ENCODE results near the gene L1CAM. TPM values are rescaled to one million over a fixed set of nuclear protein-coding genes. Genes with fewer than 3 reads are reported as not detected.

L1CAM gene
- total RNA-seq, 1 experiment from 2014 or later = 20.7 TPM

DNA sequence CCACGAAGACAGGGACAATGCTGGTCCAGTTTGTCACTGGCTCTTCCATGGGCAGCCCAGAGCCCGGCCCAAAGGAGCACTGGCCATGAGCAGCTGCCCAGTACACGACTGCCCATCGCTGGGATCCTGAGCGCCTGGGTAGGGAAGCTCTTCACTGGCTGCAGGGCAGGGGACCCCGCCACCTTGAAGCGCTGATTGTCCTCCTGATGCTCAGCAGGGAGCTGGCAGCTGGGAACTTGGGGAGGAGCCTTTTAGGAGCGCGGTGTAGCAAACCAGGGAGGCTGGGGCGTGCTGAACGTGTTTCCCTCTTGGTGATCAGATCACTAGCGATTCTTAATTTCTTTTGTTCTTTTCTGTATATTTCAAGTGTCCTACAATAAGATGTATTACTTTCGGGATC, 1.8 kb downstream of the L1CAM start:
- TF ChIP-seq, protein P1, sequence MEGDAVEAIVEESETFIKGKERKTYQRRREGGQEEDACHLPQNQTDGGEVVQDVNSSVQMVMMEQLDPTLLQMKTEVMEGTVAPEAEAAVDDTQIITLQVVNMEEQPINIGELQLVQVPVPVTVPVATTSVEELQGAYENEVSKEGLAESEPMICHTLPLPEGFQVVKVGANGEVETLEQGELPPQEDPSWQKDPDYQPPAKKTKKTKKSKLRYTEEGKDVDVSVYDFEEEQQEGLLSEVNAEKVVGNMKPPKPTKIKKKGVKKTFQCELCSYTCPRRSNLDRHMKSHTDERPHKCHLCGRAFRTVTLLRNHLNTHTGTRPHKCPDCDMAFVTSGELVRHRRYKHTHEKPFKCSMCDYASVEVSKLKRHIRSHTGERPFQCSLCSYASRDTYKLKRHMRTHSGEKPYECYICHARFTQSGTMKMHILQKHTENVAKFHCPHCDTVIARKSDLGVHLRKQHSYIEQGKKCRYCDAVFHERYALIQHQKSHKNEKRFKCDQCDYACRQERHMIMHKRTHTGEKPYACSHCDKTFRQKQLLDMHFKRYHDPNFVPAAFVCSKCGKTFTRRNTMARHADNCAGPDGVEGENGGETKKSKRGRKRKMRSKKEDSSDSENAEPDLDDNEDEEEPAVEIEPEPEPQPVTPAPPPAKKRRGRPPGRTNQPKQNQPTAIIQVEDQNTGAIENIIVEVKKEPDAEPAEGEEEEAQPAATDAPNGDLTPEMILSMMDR (IDR thresholded peaks at IDR 0.05; ENCODE audit: unreplicated experiment) = no peak
- intact Hi-C loops (cut with micrococcal nuclease) = no loop called here
- POLR2A ChIA-PET = interaction anchor here (1.1 kb wide), 1 partner anchor 121 kb away, joined by 4 read pairs; no protein-coding TSS in a partner anchor
- H3K27me3 Mint-ChIP-seq (ENCODE audit: insufficient read depth, unreplicated experiment) = peaks cover 33% of the 10 kb centered on the region
- H3K9me3 Mint-ChIP-seq (ENCODE audit: unreplicated experiment) = no peaks in the 10 kb centered on the region
- no peak for DNase-seq (ENCODE audit: unreplicated experiment)
- no peak overlapping the region for H3K27ac Mint-ChIP-seq (ENCODE audit: low read depth, unreplicated experiment)
- BruUV-seq (replicated peaks) = no TSS peak
- CTCF ChIA-PET = interaction anchor here (0.5 to 1.4 kb wide), 2 partner anchors 69 to 121 kb away, joined by 3 to 9 read pairs; no protein-coding TSS in a partner anchor
- H3K36me3 Mint-ChIP-seq (ENCODE audit: insufficient read depth, unreplicated experiment) = no peaks in the 10 kb centered on the region
- no peaks in the 10 kb centered on the region for H3K4me1 Mint-ChIP-seq (ENCODE audit: insufficient read depth, unreplicated experiment)
- no peak overlapping the region for H3K4me3 Mint-ChIP-seq (ENCODE audit: unreplicated experiment)

- Mint-ChIP-seq H3K36me3 (ENCODE audit: insufficient read depth, unreplicated experiment) (no peaks in the 10 kb centered on the region), H3K27me3 (ENCODE audit: insufficient read depth, unreplicated experiment) (peaks cover 39% of the 10 kb centered on the region), H3K27ac (ENCODE audit: low read depth, unreplicated experiment) (no peak overlapping the region), H3K4me1 (ENCODE audit: insufficient read depth, unreplicated experiment) (no peaks in the 10 kb centered on the region), H3K9me3 (ENCODE audit: unreplicated experiment) (no peaks in the 10 kb centered on the region), H3K4me3 (ENCODE audit: unreplicated experiment) (no peak overlapping the region)
- TF ChIP-seq, protein P1 (IDR thresholded peaks at IDR 0.05; ENCODE audit: unreplicated experiment) = no peak
- ChIA-PET CTCF (interaction anchor here (1.4 kb wide), 1 partner anchor 121 kb away, joined by 9 read pairs; no protein-coding TSS in a partner anchor), POLR2A (no interaction called here)
- DNase-seq (ENCODE audit: unreplicated experiment) = no peak
- BruUV-seq (replicated peaks) = no TSS peak
- intact Hi-C loops (cut with micrococcal nuclease) = no loop called here
Observed at GRCh38 chrX:153883163-153883843, 2.7 kb downstream of the L1CAM start.

- Mint-ChIP-seq H3K27ac (ENCODE audit: low read depth, unreplicated experiment) (no peak overlapping the region), H3K4me3 (ENCODE audit: unreplicated experiment) (no peak overlapping the region), H3K27me3 (ENCODE audit: insufficient read depth, unreplicated experiment) (peaks cover 38% of the 10 kb centered on the region), H3K36me3 (ENCODE audit: insufficient read depth, unreplicated experiment) (no peaks in the 10 kb centered on the region), H3K4me1 (ENCODE audit: insufficient read depth, unreplicated experiment) (no peaks in the 10 kb centered on the region), H3K9me3 (ENCODE audit: unreplicated experiment) (no peaks in the 10 kb centered on the region)
- intact Hi-C loops (cut with micrococcal nuclease) = no loop called here
- BruUV-seq (replicated peaks) = no TSS peak
- TF ChIP-seq, protein P1 (IDR thresholded peaks at IDR 0.05; ENCODE audit: unreplicated experiment) = no peak
- CTCF ChIA-PET = no interaction called here
- POLR2A ChIA-PET = no interaction called here
- no peak for DNase-seq (ENCODE audit: unreplicated experiment)
Observed at GRCh38 chrX:153882557-153882956, 3.4 kb downstream of the L1CAM start.

DNA sequence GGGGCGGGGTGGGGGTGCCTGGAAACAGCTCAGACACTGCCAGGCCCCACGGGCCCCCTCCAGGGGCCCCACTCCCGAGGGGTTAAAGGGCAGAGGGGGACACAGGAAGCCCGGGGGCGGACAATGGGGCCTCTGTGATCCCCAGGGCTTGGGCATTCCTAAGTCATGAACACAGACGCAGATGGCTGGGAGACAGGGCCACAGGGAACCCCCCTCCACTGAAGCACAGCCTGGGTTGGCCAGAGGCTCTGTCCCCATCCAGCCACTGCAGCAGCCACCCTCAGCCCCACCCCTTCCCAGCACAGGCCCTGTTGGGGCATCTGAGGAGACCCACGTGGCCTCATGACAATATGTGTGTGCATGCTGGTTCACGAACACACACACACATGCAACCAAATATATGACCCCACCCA, 3.9 kb downstream of the L1CAM start:
- no peaks in the 10 kb centered on the region for H3K9me3 Mint-ChIP-seq (ENCODE audit: unreplicated experiment)
- POLR2A ChIA-PET = no interaction called here
- no peak overlapping the region for H3K4me3 Mint-ChIP-seq (ENCODE audit: unreplicated experiment)
- H3K36me3 Mint-ChIP-seq (ENCODE audit: insufficient read depth, unreplicated experiment) = no peaks in the 10 kb centered on the region
- TF ChIP-seq, protein P1 (IDR thresholded peaks at IDR 0.05; ENCODE audit: unreplicated experiment) = no peak
- H3K27ac Mint-ChIP-seq (ENCODE audit: low read depth, unreplicated experiment) = no peak overlapping the region
- BruUV-seq (replicated peaks) = no TSS peak
- CTCF ChIA-PET = no interaction called here
- DNase-seq (ENCODE audit: unreplicated experiment) = no peak
- intact Hi-C loops (cut with micrococcal nuclease) = no loop called here
- H3K4me1 Mint-ChIP-seq (ENCODE audit: insufficient read depth, unreplicated experiment) = no peaks in the 10 kb centered on the region
- H3K27me3 Mint-ChIP-seq (ENCODE audit: insufficient read depth, unreplicated experiment) = peaks cover 34% of the 10 kb centered on the region

Measured in MCF 10A (cell line).